SU-DHL-6 (cell line): Measurements from ENCODE around the gene MRGPRX2.

ENCODE experiments used
- H2AFZ ChIP-seq: fragments of 200-600 bp; sonication (generic); 2 replicates; pipeline ENCODE4 v1.6.1; 2014; ENCODE audit warnings: low read depth, mild to moderate bottlenecking, moderate library complexity, mixed read lengths, antibody characterized with exemption, low read length; ENCODE audit not compliant: severe bottlenecking
- H3F3A ChIP-seq: fragments of 200-600 bp; shearing (Covaris generic); 2 replicates; pipeline ENCODE4 v1.6.0; 2016; ENCODE audit warnings: antibody characterized with exemption, mild to moderate bottlenecking; ENCODE audit not compliant: insufficient read depth
- H3K27ac ChIP-seq: fragments of 200-600 bp; sonication (generic); 2 replicates; pipeline ENCODE4 v1.5.1; 2016; ENCODE audit warnings: low read depth, mild to moderate bottlenecking, low read length, moderate library complexity, mixed read lengths
- H3K27me3 ChIP-seq: fragments of 200-600 bp; sonication (generic), shearing (Covaris generic); 2 replicates; pipeline ENCODE4 v1.6.0; 2014; ENCODE audit warnings: mild to moderate bottlenecking, low read length
- H3K36me3 ChIP-seq: fragments of 200-600 bp; sonication (generic); 2 replicates; pipeline ENCODE4 v1.6.1; 2014; ENCODE audit warnings: mild to moderate bottlenecking, low read length, mixed read lengths
- H3K4me2 ChIP-seq: fragments of 300-600, 200-600 bp; shearing (Covaris generic), sonication (generic); 2 replicates; pipeline ENCODE4 v1.6.0; 2014; ENCODE audit warnings: low read length, low read depth, mild to moderate bottlenecking; ENCODE audit not compliant: poor library complexity, severe bottlenecking
- H3K4me3 ChIP-seq: fragments of 200-600 bp; sonication (generic); 2 replicates; pipeline ENCODE4 v1.5.1; 2014; ENCODE audit warnings: antibody characterized with exemption, low read length, mild to moderate bottlenecking, mixed read lengths; ENCODE audit not compliant: insufficient read depth, poor library complexity, severe bottlenecking
- H3K79me2 ChIP-seq: fragments of 200-600 bp; sonication (generic); 2 replicates; pipeline ENCODE4 v1.6.1; 2014; ENCODE audit warnings: mild to moderate bottlenecking, low read length, moderate library complexity; ENCODE audit not compliant: insufficient read depth
- H3K9ac ChIP-seq: fragments of 200-600 bp; sonication (generic); 2 replicates; pipeline ENCODE4 v1.7.0; 2014; ENCODE audit warnings: mild to moderate bottlenecking, low read length
- H3K9me2 ChIP-seq: fragments of 200-600 bp; sonication (generic); replicated peaks from 2 replicates; pipeline ENCODE4 v1.6.1; 2014; ENCODE audit warnings: low read length; ENCODE audit not compliant: insufficient read depth
- H3K9me3 ChIP-seq: fragments of 200-600 bp; sonication (generic); 2 replicates; pipeline ENCODE4 v1.6.1; 2014; ENCODE audit warnings: low read length, mixed read lengths; ENCODE audit not compliant: insufficient read depth
- H4K20me1 ChIP-seq: fragments of 200-600 bp; sonication (generic); 2 replicates; pipeline ENCODE4 v1.6.1; 2014; ENCODE audit warnings: low read depth, mild to moderate bottlenecking, antibody characterized with exemption, low read length, moderate library complexity, mixed read lengths
- CTCF ChIP-seq: fragments of 200-600 bp; sonication (generic); IDR thresholded peaks from one replicate; pipeline ENCODE4 v1.5.1; 2017; ENCODE audit warnings: antibody characterized with exemption, mild to moderate bottlenecking, low read length, moderate library complexity; ENCODE audit not compliant: insufficient read depth, poor library complexity, severe bottlenecking
- EZH2phosphoT487 ChIP-seq: fragments of 200-600 bp; sonication (generic), shearing (Covaris generic); conservative IDR thresholded peaks from 2 replicates; pipeline ENCODE4 v1.6.1; 2018; ENCODE audit warnings: mild to moderate bottlenecking, antibody characterized with exemption, low read length, moderate library complexity, mixed read lengths

Gene MRGPRX2

GRCh38 chr11:19077965-19078364 is 17.4 kb upstream of the MRGPRX2 start:
- no peak overlapping the region for H3K27ac ChIP-seq
- no peaks in the 10 kb centered on the region for H3K36me3 ChIP-seq
- no peaks in the 10 kb centered on the region for H3K79me2 ChIP-seq
- no peak overlapping the region for H3K4me2 ChIP-seq
- no peak overlapping the region for H3K4me3 ChIP-seq
- H3K9me3 ChIP-seq, result no peaks in the 10 kb centered on the region
- TF ChIP-seq EZH2phosphoT487, result no peak
- no peak for TF ChIP-seq CTCF
- no peak overlapping the region for H2AFZ ChIP-seq
- no peaks in the 10 kb centered on the region for H4K20me1 ChIP-seq
- H3K9ac ChIP-seq, result no peak overlapping the region
- H3K27me3 ChIP-seq, result no peaks in the 10 kb centered on the region
- no peaks in the 10 kb centered on the region for H3F3A ChIP-seq
- no peaks in the 10 kb centered on the region for H3K9me2 ChIP-seq

- Histone ChIP-seq H3K9me3 (no peaks in the 10 kb centered on the region), H3K36me3 (no peaks in the 10 kb centered on the region), H3K9me2 (no peaks in the 10 kb centered on the region), H3K4me2 (no peak overlapping the region), H3K4me3 (no peak overlapping the region), H3K79me2 (no peaks in the 10 kb centered on the region), H2AFZ (no peak overlapping the region), H3F3A (no peaks in the 10 kb centered on the region), H3K27ac (no peak overlapping the region), H3K27me3 (no peaks in the 10 kb centered on the region), H4K20me1 (no peaks in the 10 kb centered on the region), H3K9ac (no peak overlapping the region)
- TF ChIP-seq CTCF, result peak; percentile 100
- TF ChIP-seq EZH2phosphoT487, result no peak
Observed at GRCh38 chr11:19076744-19077589, 16.4 kb upstream of the MRGPRX2 start.

GRCh38 chr11:19075636-19076035 is 15.1 kb upstream of the MRGPRX2 start:
- no peaks in the 10 kb centered on the region for H3K27me3 ChIP-seq
- H3K9me3 ChIP-seq, result no peaks in the 10 kb centered on the region
- H3K9ac ChIP-seq, result no peak overlapping the region
- H3K27ac ChIP-seq, result no peak overlapping the region
- no peaks in the 10 kb centered on the region for H3F3A ChIP-seq
- no peak overlapping the region for H3K4me2 ChIP-seq
- no peaks in the 10 kb centered on the region for H4K20me1 ChIP-seq
- no peaks in the 10 kb centered on the region for H3K9me2 ChIP-seq
- H2AFZ ChIP-seq, result no peak overlapping the region
- no peak for TF ChIP-seq EZH2phosphoT487
- no peak for TF ChIP-seq CTCF
- no peaks in the 10 kb centered on the region for H3K79me2 ChIP-seq
- H3K4me3 ChIP-seq, result no peak overlapping the region
- no peaks in the 10 kb centered on the region for H3K36me3 ChIP-seq
